ENCODE measurements around the gene CDK17. TPM values are rescaled to one million over a fixed set of nuclear protein-coding genes. Genes with fewer than 3 reads are reported as not detected.

The CDK17 gene
- total and polyA plus RNA-seq, 4 donors: 53.1 to 122 (median 60.4) TPM

DNA sequence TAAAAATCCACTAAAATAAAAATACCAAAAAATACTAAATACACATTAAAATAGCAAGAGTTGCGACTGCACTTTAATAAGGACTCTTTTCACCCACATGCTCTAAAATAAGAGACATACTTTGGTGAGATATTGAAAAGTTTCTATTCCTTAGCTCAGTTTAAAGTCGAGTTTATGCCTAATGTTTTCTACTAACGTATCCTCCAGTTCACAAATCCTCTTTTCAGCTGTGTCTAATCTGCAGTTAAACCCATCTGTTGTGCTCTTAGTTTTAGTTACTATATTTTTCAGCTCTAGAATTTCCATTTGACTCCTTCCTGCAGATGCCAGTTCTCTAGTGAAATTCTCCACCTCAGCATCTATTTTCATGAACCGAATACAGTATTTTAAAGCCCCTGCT, 63.8 kb downstream of the CDK17 start:
- DNase-seq (ENCODE audit: low read depth in 4 of 6, low spot score in 6 of 6): no peak
- H3K9me3 ChIP-seq (ENCODE audit: control insufficient read depth, insufficient read depth, low read length): peaks cover 4% of the 10 kb centered on the region
- H3K36me3 ChIP-seq (ENCODE audit: control insufficient read depth, insufficient read depth, low read length): no peaks in the 10 kb centered on the region
- no peaks in the 10 kb centered on the region for H3K4me1 ChIP-seq (ENCODE audit: control insufficient read depth, insufficient read depth, low read length)
- no peak overlapping the region for H3K4me3 ChIP-seq (ENCODE audit: low read depth, low read length)
- H3K27ac ChIP-seq (ENCODE audit: low read depth, low read length): no peak overlapping the region
- no CpG with 5 or more reads among the region's 4 CpGs for WGBS (ENCODE audit: insufficient coverage)
- H3K27me3 ChIP-seq (ENCODE audit: control insufficient read depth, insufficient read depth, low read length): no peaks in the 10 kb centered on the region

DNA sequence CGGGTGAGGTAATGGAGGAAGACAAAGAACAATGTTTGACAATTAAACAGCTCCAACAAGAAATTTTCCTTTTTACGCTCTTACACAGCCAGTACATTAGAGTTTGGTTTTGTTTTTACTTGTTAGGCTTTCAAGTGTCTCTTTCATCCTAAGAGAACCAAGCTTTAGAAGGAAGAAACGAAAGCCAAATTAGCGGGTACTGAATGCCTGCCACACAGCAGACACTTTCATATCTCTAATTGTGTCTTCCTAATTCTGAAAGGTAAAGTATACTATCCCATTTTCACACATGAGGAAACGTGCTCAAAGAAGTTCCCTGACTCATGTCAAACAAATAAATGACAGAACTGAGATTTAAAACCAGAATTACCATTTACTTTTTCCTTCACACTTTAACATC, 65.0 kb downstream of the CDK17 start:
- DNase-seq (ENCODE audit: low read depth in 4 of 6, low spot score in 6 of 6): no peak
- Histone ChIP-seq H3K27ac (ENCODE audit: low read depth, low read length) (no peak overlapping the region), H3K36me3 (ENCODE audit: control insufficient read depth, insufficient read depth, low read length) (peaks cover 3% of the 10 kb centered on the region), H3K27me3 (ENCODE audit: control insufficient read depth, insufficient read depth, low read length) (no peaks in the 10 kb centered on the region), H3K4me1 (ENCODE audit: control insufficient read depth, insufficient read depth, low read length) (no peaks in the 10 kb centered on the region), H3K4me3 (ENCODE audit: low read depth, low read length) (no peak overlapping the region), H3K9me3 (ENCODE audit: control insufficient read depth, insufficient read depth, low read length) (peaks cover 4% of the 10 kb centered on the region)
- WGBS (ENCODE audit: insufficient coverage): no CpG with 5 or more reads among the region's 5 CpGs

DNA sequence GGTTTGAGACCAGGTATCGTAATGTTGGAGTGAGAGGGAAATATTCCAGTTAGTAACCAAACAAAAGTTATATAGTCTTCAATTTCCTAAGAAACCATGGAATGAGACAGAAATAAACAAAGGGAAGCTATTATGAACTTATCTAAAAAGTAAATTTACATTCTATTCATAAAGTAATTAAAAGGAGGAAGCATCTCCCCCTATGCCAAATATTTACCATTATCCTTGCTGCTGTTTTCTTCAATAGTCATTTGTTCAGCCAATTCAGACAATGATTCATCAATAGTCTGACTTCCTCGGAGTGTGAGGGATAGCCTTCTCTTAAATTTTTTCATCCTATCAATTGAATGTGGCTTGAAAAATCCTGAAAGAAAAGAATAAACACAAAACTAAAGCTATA, 65.7 kb downstream of the CDK17 start:
- no peak for DNase-seq (ENCODE audit: low read depth in 4 of 6, low spot score in 6 of 6)
- Histone ChIP-seq H3K27ac (ENCODE audit: low read depth, low read length) (no peak overlapping the region), H3K4me1 (ENCODE audit: control insufficient read depth, insufficient read depth, low read length) (no peaks in the 10 kb centered on the region), H3K36me3 (ENCODE audit: control insufficient read depth, insufficient read depth, low read length) (peaks cover 3% of the 10 kb centered on the region), H3K4me3 (ENCODE audit: low read depth, low read length) (no peak overlapping the region), H3K9me3 (ENCODE audit: control insufficient read depth, insufficient read depth, low read length) (peaks cover 4% of the 10 kb centered on the region), H3K27me3 (ENCODE audit: control insufficient read depth, insufficient read depth, low read length) (no peaks in the 10 kb centered on the region)
- no CpG with 5 or more reads among the region's 2 CpGs for WGBS (ENCODE audit: insufficient coverage)

- Histone ChIP-seq H3K36me3 (ENCODE audit: control insufficient read depth, insufficient read depth, low read length) (peaks cover 3% of the 10 kb centered on the region), H3K9me3 (ENCODE audit: control insufficient read depth, insufficient read depth, low read length) (no peaks in the 10 kb centered on the region), H3K4me1 (ENCODE audit: control insufficient read depth, insufficient read depth, low read length) (no peaks in the 10 kb centered on the region), H3K27me3 (ENCODE audit: control insufficient read depth, insufficient read depth, low read length) (no peaks in the 10 kb centered on the region), H3K4me3 (ENCODE audit: low read depth, low read length) (no peak overlapping the region), H3K27ac (ENCODE audit: low read depth, low read length) (no peak overlapping the region)
- WGBS (ENCODE audit: insufficient coverage): no CpG with 5 or more reads among the region's 3 CpGs
- no peak for DNase-seq (ENCODE audit: low read depth in 4 of 6, low spot score in 6 of 6)
These were observed 70.7 kb downstream of the CDK17 start for GRCh38 chr12:96329545-96329944.

DNA sequence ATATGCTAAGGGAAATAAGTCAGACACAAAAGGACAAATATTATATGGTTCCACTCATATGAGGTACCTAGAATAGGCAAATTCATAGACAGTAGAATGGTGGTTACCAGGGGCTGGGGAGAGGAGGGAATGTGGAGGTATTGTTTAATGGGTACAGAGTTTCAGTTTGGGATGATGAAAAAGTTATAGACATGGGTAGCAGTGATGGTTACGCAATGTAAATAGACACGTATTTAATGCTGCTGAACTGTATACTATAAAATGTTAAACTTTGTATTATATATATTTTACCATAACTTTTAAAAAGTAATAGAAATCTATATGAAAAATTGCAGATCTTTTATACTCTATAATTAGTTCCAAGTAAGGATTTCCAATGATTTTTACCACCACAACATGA, 71.2 kb downstream of the CDK17 start:
- Histone ChIP-seq H3K27me3 (ENCODE audit: control insufficient read depth, insufficient read depth, low read length) (no peaks in the 10 kb centered on the region), H3K4me3 (ENCODE audit: low read depth, low read length) (no peak overlapping the region), H3K36me3 (ENCODE audit: control insufficient read depth, insufficient read depth, low read length) (peaks cover 3% of the 10 kb centered on the region), H3K27ac (ENCODE audit: low read depth, low read length) (no peak overlapping the region), H3K4me1 (ENCODE audit: control insufficient read depth, insufficient read depth, low read length) (no peaks in the 10 kb centered on the region), H3K9me3 (ENCODE audit: control insufficient read depth, insufficient read depth, low read length) (no peaks in the 10 kb centered on the region)
- DNase-seq (ENCODE audit: low read depth in 4 of 6, low spot score in 6 of 6): no peak
- no CpG with 5 or more reads among the region's 2 CpGs for WGBS (ENCODE audit: insufficient coverage)

DNA sequence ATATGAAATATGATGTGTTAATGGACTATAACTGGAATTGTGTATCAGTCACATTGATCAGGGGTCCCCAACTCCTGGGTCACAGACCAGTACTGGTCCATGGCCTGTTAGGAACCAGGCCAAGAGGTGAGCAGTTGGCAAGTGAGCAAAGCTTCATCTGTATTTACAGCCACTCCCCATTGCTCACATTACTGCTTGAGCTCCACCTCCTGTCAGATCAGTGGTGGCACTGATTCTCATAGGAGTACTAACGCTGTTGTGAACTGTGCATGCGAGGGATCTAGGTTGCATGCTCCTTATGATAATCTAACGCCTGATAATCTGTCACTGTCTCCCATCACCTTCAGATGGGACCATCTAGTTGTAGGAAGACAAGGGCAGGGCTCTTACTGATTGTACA, 72.3 kb downstream of the CDK17 start:
- Histone ChIP-seq H3K27ac (ENCODE audit: low read depth, low read length) (no peak overlapping the region), H3K4me1 (ENCODE audit: control insufficient read depth, insufficient read depth, low read length) (no peaks in the 10 kb centered on the region), H3K27me3 (ENCODE audit: control insufficient read depth, insufficient read depth, low read length) (no peaks in the 10 kb centered on the region), H3K9me3 (ENCODE audit: control insufficient read depth, insufficient read depth, low read length) (no peaks in the 10 kb centered on the region), H3K36me3 (ENCODE audit: control insufficient read depth, insufficient read depth, low read length) (peaks cover 7% of the 10 kb centered on the region), H3K4me3 (ENCODE audit: low read depth, low read length) (no peak overlapping the region)
- no CpG with 5 or more reads among the region's 3 CpGs for WGBS (ENCODE audit: insufficient coverage)
- no peak for DNase-seq (ENCODE audit: low read depth in 4 of 6, low spot score in 6 of 6)

DNA sequence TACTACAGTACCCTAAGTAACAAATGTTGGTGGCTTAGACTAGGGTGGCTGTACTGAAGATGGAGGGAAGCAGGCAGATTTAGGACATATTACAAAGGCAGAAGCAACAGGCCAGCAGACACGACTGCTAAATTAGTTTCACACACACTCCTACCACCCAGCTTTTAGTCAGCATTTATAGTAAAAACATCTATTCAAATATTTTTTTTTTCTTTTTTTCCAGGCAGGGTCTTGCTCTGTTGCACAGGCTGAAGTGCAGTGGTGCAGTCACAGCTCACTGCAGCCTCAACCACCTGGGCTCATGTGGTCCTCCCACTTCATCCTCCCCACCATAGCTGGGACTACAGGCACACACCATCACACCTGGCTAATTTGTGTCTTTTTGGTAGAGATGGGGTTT, 72.9 kb downstream of the CDK17 start:
- Histone ChIP-seq H3K4me1 (ENCODE audit: control insufficient read depth, insufficient read depth, low read length) (no peaks in the 10 kb centered on the region), H3K27me3 (ENCODE audit: control insufficient read depth, insufficient read depth, low read length) (no peaks in the 10 kb centered on the region), H3K4me3 (ENCODE audit: low read depth, low read length) (no peak overlapping the region), H3K36me3 (ENCODE audit: control insufficient read depth, insufficient read depth, low read length) (peaks cover 7% of the 10 kb centered on the region), H3K9me3 (ENCODE audit: control insufficient read depth, insufficient read depth, low read length) (no peaks in the 10 kb centered on the region), H3K27ac (ENCODE audit: low read depth, low read length) (no peak overlapping the region)
- WGBS (ENCODE audit: insufficient coverage): 100% methylated on average over 1 of the region's 1 CpG
- no peak for DNase-seq (ENCODE audit: low read depth in 4 of 6, low spot score in 6 of 6)

- WGBS (ENCODE audit: insufficient coverage): 100% methylated on average over 1 of the region's 6 CpGs
- Histone ChIP-seq H3K4me3 (ENCODE audit: low read depth, low read length) (no peak overlapping the region), H3K4me1 (ENCODE audit: control insufficient read depth, insufficient read depth, low read length) (no peaks in the 10 kb centered on the region), H3K27me3 (ENCODE audit: control insufficient read depth, insufficient read depth, low read length) (no peaks in the 10 kb centered on the region), H3K27ac (ENCODE audit: low read depth, low read length) (no peak overlapping the region), H3K9me3 (ENCODE audit: control insufficient read depth, insufficient read depth, low read length) (no peaks in the 10 kb centered on the region), H3K36me3 (ENCODE audit: control insufficient read depth, insufficient read depth, low read length) (peaks cover 7% of the 10 kb centered on the region)
- DNase-seq (ENCODE audit: low read depth in 4 of 6, low spot score in 6 of 6): no peak
These were observed 73.5 kb downstream of the CDK17 start for GRCh38 chr12:96326628-96327227.

DNA sequence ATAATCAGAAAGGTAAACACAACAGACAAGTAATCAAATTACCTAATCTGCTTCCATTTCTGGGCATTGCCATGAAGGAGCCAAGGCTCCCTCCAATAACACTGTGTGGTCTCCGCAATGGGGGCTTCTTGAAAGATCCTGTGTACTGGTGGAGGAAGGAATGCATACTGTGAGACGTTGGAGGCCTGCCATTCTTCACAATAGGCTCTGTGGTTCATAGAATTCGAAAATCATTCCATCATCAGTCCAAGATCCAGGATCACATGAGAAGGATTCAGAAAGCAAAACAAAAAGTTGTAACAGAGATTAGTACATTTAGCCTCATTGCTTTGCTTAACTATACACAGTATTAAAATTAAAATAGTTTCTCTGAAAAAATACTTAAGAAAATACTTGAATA, 76.3 kb downstream of the CDK17 start:
- Histone ChIP-seq H3K27me3 (ENCODE audit: control insufficient read depth, insufficient read depth, low read length) (no peaks in the 10 kb centered on the region), H3K4me3 (ENCODE audit: low read depth, low read length) (no peak overlapping the region), H3K27ac (ENCODE audit: low read depth, low read length) (no peak overlapping the region), H3K4me1 (ENCODE audit: control insufficient read depth, insufficient read depth, low read length) (no peaks in the 10 kb centered on the region), H3K36me3 (ENCODE audit: control insufficient read depth, insufficient read depth, low read length) (peaks cover 3% of the 10 kb centered on the region), H3K9me3 (ENCODE audit: control insufficient read depth, insufficient read depth, low read length) (no peaks in the 10 kb centered on the region)
- peak in 1 of 6 donors; percentile 9 for DNase-seq (ENCODE audit: low read depth in 4 of 6, low spot score in 6 of 6)
- WGBS (ENCODE audit: insufficient coverage): no CpG with 5 or more reads among the region's 3 CpGs

- H3K27ac ChIP-seq (ENCODE audit: low read depth, low read length): no peak overlapping the region
- H3K36me3 ChIP-seq (ENCODE audit: control insufficient read depth, insufficient read depth, low read length): peaks cover 3% of the 10 kb centered on the region
- no peak overlapping the region for H3K4me3 ChIP-seq (ENCODE audit: low read depth, low read length)
- WGBS (ENCODE audit: insufficient coverage): no CpG with 5 or more reads among the region's 1 CpG
- no peaks in the 10 kb centered on the region for H3K4me1 ChIP-seq (ENCODE audit: control insufficient read depth, insufficient read depth, low read length)
- no peaks in the 10 kb centered on the region for H3K27me3 ChIP-seq (ENCODE audit: control insufficient read depth, insufficient read depth, low read length)
- no peak for DNase-seq (ENCODE audit: low read depth in 4 of 6, low spot score in 6 of 6)
- no peaks in the 10 kb centered on the region for H3K9me3 ChIP-seq (ENCODE audit: control insufficient read depth, insufficient read depth, low read length)
These were observed 77.5 kb downstream of the CDK17 start for GRCh38 chr12:96322720-96323119.

All from spinal cord (tissue), 10 donors.